Stimulated activated CD8-positive, alpha-beta memory T cell treated with anti-CD3 and anti-CD28 coated beads, Interleukin-4, amount 100 ng/mL, for 1 hour (primary cell): ENCODE measurements around the gene KIFC1.

Experiments used
- DNase-seq, 2 donors: peaks; one replicate each; pipeline ENCODE4 v3.0.0-alpha.2; 2020; ENCODE audit warnings: low read depth in 2 of 2, low spot score in 1 of 2

KIFC1 gene

GRCh38 chr6:33425668-33426577 lies 34.3 kb downstream of the KIFC1 start:
- DNase-seq = peak; percentile 60 to 67

GRCh38 chr6:33426590-33427511 lies 35.2 kb downstream of the KIFC1 start:
- DNase-seq = no peak

GRCh38 chr6:33427585-33428223 lies 36.1 kb downstream of the KIFC1 start:
- no peak for DNase-seq

- no peak for DNase-seq
Measured at GRCh38 chr6:33428224-33428965, 36.8 kb downstream of the KIFC1 start.

GRCh38 chr6:33428966-33429749 lies 37.5 kb downstream of the KIFC1 start:
- DNase-seq = no peak

GRCh38 chr6:33429750-33430052 lies 38.1 kb downstream of the KIFC1 start:
- no peak for DNase-seq

GRCh38 chr6:33430334-33430733 lies 38.7 kb downstream of the KIFC1 start:
- DNase-seq = no peak

- DNase-seq = peak; percentile 62 to 69
Measured at GRCh38 chr6:33430991-33431879, 39.6 kb downstream of the KIFC1 start.

GRCh38 chr6:33431880-33432541 lies 40.4 kb downstream of the KIFC1 start:
- no peak for DNase-seq

- no peak for DNase-seq
Measured at GRCh38 chr6:33432546-33432945, 40.9 kb downstream of the KIFC1 start.

- no peak for DNase-seq
Measured at GRCh38 chr6:33433001-33433543, 41.4 kb downstream of the KIFC1 start.

GRCh38 chr6:33433544-33434191 lies 42.0 kb downstream of the KIFC1 start:
- no peak for DNase-seq

- no peak for DNase-seq
Measured at GRCh38 chr6:33434961-33435360, 43.3 kb downstream of the KIFC1 start.

- no peak for DNase-seq
Measured at GRCh38 chr6:33437666-33438065, 46.0 kb downstream of the KIFC1 start.

- DNase-seq = no peak
Measured at GRCh38 chr6:33438978-33439594, 47.5 kb downstream of the KIFC1 start.

- DNase-seq = no peak
Measured at GRCh38 chr6:33439956-33440648, 48.5 kb downstream of the KIFC1 start.
